GM18861 (cell line): ENCODE data around the gene DMBX1.

Experiments
- ATAC-seq: cut with Tn5 transposase; IDR thresholded peaks from one replicate; pipeline ENCODE4 v1.9.1; 2021; ENCODE audit not compliant: unreplicated experiment

DMBX1 gene

DNA sequence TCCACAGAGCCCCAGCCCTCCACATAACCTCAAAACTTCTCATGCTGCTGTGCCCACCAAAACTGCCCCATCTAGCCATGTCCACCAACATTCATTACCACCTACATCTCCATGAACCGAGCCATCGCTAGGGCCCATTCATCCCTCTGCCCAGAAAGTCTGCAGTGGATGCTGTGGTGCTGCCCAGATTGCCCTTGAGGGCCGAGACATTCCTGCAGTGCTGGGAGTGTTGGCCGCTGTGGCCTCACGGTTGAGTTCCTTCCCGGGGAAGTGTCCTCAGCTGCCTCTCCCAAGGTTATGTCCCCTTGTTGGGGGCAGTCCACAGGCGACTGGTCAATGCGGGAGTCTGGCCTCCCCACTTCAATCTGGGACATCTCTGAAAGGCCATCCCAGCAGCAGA is 30.3 kb upstream of the DMBX1 start:
- no peak for ATAC-seq

DNA sequence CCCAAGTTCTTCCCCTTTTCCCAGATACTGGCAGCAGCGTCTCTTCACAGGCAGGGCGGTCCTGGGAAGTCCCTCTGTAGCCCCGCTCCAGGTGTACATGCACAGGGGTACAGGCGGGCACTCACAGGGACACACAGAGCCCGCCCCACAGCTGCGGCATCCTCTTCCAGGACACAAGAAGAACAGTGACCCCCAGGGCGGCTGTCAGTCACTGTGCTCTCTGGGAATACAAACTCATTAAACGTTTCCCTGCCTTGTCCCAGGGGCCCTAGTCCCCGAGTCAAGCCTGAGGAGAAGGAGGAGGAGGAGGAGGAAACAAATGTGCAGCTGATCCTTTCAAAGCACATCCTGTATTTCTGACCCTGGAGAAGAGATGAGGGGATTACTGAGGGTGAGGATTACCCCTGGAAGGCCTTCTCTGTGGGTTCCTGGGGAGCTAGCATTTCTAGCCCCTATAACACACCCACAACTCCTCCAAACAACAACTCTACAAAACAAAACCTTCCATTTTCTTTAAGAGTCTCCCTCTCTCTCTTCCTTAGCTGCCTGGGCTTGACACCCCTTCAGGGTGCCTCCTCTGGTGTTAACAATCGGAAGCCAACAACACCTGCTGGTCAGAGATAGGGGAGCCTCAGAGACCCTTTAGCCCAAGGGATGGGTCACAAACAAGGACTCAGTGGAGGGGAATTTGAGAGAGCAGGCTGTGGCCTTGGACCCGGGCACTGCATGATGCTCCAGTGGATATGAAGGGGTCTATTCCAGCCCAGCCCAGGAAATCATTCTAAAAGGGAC is 28.4 kb upstream of the DMBX1 start:
- no peak for ATAC-seq

DNA sequence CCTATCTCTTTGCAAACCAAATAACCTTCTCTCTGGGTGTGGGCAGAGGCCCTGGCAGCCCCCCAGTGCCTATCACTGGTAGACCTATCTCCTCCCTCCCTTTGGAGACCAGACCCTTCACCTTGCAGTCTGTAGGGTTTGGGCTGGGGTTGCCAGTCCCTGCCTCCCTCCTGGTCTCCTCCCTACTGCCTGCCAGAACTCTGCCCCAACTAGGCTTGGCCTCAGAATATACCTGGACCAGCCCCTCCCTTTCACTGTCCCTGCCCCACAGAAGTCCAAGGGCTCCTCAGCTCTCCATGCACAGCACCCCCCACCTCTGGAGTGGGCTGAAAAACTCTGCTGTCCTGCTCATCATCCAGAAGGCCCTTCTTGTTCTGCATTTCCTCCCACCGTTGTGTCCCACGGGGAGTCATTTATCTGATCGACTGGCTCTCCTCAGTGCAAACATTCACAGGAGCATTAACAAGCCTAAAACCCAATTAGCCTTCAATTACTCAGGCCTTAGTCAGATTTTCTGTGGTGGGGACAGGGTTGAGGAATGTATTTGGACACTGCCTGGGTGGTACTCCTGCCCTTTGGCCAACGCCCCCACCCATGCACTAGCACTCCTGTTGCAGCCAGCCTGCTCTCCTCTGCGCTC is 27.7 kb upstream of the DMBX1 start:
- no peak for ATAC-seq

DNA sequence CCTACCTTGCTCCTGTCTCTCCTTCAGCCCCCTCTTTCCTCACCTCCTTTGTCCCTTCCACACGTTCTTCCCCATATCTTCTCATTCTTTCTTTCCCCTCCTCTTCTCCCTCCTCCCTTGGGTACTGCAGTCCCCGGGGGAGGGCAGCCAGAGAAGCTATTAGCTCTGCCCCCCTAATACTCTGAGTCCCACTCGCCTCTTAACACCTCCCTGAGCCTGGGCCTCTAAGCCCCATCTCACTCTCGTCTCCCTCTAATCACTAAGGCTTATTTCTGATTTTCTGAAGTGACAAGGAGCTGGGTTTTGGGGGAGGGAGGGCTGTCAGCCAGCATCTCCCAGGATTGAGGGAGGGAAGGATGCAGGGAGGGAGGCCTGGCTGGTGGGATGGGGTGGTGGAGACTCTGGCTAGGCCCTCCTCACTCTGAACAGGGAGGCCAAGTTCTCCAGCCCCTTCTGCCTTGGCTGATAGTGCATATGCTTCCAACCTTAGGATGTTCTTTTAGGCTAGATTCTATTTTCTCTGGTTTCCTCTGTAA is 25.6 kb upstream of the DMBX1 start:
- no peak for ATAC-seq

DNA sequence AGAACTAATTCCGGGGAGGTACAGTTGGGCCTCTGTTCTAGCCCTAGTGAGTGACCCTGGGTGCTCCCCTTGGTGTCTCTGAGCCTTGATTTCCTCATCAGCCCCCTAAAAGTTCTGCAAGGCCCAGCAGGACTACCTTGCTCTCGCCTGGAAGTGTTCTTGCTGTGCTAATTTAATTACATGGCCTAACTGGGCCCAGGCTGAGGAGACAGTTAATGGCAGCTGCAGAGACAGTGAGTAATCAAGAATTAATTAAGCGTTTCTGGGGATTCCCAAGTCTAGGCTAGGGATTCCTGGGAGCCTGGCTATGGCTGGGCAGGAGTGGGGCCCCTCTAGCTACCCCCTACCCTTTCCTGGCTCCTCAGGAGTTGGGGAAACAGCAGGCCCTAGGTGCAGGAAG is 24.7 kb upstream of the DMBX1 start:
- ATAC-seq, result no peak

DNA sequence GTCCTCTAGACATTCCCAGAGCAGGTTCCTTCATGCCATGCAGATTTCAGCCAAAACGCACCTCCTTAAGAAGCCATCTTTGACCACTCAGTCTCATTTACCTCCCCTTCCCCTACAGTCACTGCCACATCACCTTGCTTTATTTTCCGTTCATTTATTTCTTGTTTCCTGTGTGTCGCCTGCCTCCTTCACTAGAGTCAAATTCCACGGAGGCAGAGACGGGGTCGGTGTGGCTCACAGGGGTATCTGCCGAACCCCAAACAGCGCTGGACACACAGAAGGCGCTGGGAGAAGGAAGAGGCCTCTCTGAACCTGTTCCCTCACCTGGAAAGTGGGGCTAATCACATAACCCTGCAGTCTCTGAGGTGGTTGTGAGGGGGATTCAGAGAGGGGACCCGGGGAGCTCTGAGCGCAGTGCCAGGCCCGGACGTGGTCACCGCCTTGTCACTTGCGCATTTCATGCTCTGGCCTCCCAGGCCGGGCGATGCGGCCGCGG is 23.6 kb upstream of the DMBX1 start:
- ATAC-seq, result no peak

DNA sequence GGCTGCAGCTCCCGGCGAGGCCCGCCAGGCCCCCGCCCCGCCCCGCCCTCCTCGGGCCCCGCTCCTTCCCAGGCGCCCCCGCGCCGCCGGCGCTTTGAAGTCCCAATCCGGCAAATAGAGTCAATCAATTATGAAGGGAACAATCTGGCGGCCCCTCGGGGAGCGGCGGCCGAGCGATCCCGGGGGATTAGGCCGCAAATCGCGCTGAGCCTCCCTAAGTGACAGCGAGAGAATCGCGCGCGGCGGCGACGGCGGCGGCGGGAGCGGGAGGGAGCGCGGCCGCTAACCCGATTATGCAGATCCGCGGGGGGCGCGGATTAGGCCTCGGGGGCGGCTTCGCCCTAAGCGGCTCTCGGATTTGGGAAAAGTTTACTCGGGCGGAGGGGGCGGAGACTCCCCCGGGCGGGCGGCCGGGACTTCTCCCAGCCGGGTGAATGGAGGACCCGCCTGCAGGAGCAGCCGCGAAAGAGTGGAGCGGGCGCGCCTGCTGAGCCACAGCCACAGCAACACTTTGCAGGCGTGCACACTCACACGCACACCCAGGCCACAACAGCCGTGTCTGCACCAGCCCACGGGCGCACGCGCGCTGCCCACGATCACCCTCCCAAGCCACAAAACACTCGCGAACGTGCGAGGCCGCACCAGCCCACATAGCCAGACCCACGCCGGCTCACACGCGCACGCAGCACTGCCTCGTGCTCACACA is 23.0 kb upstream of the DMBX1 start:
- ATAC-seq, result no peak

DNA sequence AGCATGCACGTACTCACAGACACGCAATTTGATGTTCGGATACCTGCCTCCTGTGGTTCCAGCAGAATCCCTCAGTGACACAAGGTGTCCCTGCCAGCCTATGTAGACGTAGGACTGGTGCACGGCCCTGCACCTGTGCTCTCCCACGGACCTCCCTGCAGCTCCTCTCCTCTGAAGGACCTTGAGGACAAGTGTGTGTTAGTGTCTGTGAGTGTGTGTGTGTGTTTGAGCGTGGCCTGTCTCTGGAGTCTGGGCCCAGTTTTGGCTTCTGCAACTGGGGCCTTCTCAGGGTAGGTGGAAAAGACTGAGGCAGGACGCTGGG is 22.5 kb upstream of the DMBX1 start:
- ATAC-seq, result no peak

DNA sequence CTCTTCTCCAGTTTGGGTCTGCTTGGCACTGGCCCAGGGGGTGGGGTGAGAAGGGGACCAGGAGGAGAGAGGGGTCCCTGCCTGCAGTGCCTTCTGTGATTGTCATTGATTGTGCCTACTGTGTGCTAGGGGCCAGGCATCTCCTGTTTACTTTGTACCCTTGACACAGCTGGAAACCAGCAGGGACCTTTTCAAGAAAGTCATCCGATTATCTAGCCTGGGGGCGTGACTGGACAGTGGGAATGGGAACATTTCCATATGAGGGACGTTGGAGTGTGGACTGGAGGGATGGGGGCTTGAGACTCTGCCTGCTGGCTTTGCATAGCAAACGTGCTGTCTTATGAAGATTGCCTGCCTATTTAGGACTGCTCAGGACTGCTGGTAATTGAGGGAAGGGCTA is 19.8 kb upstream of the DMBX1 start:
- no peak for ATAC-seq

DNA sequence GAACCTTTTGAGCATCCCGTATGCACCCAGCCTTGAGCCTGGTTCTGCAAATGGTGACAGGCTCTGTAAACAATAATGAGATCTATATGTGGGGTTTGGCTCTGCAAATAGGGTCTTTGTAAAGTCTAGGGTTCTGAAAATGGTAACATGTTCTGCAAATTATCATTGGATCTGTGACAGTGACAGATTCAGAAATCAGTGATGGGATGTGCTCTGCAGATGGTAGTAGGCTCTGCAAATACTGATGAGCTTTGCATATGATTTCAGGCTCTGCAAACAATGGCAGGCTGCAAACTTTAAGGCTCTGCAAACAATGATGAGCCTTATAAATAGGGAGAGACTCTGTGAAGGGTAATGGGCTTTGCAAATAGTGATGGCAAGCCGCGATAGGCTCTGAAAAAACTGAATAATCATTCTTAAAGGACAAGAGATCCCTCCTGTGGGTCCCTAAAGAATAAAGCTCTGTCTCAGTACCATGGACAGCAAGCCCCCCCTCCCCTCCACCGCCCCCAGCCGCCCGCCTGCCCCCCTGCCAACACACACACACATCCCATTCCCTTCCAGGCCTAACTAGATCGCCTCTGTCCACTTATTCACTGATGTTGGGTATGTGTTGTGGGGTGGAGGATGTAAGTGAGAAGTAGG is 17.7 kb upstream of the DMBX1 start:
- ATAC-seq, result no peak

DNA sequence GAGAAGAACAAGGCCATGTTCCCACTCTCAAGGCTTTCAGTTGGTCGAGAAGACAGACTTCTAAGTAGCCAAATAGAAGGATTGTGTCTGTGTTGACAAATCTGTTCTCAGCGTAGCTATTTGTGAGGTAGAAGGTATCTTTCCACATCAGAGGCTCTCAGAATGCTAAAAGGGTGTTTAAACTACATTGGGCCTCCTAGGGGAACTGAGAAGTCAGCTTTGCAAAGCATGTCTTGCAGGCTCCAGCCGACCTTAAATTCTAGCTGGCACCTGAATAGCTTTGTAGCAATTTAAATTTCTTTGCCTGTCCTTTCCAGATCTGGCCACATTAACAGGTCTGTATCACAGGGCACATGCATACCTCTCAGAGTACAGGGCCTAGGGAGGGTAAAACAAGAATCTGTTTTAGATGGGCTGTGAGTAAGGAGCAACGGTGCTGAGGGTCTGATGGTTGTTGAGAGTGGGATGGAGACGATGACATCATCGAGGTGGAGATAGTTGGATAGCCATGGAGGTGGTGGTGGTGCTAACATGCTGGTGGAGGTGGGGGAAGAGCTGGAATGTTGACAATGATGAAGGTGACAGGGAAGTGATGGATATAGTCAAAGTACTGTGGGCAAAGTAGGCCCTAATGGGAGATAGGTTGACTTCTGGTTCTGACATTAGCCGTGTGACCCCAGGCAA is 17.0 kb upstream of the DMBX1 start:
- ATAC-seq, result no peak

DNA sequence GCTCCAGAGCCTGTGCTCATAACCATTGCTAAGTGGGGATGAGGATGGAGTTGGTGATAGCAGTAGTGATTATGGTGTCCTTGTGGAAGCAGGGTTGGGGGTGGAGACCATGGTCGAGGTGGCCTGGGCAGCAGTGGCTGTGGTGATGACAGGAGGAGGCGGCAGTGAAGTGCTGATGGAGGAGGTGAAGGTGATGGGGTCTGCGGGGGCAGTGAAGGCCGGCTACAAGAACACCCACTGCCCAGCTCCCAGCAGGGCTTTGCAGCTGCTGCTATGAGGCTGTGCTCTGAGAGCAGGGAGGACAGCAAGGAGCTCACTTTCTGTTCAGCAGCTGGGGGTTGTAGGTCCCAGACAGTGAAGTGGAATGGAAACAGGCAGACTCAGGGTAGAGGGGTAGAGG is 15.6 kb upstream of the DMBX1 start:
- no peak for ATAC-seq

DNA sequence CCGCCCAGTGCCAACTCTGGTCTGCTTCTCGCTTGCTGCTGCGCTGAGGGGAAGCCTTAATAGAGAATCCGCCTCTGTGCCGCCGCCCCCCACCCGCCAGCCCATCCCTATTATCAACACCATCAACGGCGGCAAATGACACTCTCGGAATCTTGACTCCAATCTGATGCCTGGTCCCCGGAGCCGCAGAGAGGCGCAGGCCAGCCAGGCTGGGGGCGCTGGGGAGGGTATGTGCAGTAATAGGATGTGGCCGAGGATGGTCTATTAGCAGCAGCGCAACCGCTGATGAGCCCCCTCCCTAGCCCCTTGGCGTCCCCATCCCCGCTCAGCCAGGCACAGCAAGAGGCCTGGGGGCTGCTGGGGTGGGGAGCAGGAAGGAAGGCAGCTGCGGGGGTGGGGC is 15.1 kb upstream of the DMBX1 start:
- no peak for ATAC-seq

DNA sequence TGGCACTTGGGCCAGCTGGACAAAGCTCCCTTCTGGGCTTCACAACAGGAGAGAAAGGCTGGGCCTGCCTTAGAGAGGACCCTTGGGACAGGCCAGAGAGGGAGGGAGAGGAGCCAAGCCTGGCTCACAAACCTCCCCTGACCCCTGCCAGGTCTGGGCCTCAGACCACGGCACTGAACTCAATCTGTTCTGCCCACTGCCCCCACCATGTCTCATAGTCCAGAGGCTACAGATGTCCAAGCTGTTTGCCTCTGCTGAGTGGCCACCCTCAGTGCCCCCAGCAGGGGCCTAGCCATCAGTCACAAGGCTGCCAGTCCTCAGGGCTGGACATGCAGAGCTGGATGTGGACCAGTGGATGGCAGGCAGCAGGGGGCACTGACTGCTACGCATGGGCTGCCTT is 13.0 kb upstream of the DMBX1 start:
- no peak for ATAC-seq

DNA sequence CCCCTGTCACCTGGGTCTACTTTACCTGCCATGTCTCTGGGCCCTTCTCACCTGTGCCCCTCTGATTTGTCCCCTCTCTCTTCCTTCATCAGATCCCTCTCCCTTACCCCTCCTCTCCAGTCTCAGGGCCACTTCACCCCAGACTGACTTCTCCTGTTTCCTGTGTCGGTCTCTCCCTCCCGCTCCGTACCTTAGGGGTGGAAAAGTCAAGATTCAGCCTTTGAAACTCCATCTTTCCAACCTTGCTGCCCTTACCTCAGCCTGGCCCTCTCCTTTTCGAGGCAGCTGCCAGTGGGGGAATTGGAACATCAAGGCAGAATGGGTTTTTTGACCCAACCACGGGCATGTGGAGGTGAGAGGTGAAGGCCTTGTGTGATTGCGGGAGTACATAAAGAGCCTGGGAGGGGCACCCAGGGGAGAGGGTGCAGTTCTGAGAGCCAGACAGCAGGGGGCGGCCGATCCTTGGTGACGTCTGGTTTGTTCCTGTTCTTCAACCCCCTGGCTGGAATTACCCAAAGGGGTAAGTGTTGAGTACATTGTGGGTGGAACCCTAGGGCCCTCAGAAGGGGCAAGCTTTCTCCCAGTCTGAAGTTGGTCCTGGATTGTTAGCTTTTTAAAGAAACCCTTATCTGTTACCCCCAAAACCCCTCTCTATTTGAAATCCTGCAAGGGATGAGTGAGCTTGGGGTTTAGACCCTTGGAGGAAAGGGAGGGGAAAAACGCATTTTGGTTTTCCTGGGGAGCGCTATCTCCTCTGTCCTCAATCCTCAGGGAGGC is 12.3 kb upstream of the DMBX1 start:
- ATAC-seq, result no peak

DNA sequence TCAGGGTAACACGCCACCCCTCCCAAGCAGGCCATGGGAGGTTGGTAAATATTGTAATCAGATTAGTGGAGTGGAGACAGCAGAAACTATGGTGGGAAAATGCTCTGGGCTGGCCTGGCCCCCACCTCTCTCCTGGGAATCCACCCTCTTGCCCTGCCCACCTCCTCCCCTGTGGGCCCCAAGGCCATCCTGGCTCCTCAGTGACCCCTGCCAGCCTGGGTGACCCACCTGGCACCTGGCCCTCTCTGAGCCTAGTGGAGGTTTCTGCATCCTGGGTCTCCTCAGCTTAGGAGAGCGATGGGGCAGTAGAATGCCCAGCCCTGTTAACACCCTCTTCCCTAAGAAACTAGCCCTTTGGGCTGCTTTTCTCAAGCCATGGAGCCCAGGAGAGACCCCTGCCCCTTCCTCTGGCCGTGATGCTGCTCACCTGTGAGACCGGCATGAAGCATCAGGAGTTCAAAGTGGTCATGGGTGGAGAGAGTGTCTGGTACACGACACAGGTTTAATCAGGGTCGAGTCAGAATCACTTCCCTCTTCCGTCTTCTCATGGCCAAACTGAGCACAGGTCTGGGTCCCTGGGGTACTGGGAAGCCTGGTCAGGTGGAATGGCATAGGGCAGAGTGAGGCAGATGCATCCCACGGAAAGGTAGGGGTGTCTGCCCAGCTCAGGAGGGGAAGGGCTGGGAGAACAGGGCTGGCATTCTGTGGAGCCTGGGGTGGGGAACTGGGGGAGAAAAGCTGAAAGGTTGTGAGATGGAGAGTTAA is 10.7 kb upstream of the DMBX1 start:
- ATAC-seq, result no peak

DNA sequence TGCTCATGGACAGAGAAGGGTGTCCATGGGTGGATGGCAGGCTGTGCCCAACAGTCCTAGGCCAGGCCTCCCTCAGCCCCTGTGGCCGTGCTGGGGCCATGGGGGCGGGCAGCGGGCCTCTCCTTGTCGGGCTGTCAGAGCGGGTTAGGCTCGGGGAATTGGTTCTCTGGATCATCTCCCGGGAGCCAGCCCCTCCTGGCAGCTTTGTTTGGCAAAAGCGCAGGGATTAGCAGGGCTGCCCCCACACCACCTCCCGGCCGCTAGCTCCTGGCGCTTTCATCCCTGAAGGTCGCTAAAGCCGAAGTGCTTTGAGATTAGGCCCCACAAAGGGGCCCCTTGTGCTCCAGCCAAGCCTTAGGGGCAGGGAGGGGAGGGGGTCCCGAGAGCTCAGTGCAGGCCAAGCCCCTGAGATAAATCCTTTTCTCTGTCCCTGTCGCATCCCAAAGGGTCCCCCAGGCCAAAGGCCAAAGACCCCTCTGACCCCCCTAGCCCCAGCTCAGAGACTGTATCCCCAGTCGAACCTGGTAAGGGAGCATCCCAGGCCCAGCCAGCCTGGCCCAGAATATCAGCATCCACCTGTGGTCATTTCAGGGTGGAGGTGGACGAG is 9.8 kb upstream of the DMBX1 start:
- no peak for ATAC-seq

DNA sequence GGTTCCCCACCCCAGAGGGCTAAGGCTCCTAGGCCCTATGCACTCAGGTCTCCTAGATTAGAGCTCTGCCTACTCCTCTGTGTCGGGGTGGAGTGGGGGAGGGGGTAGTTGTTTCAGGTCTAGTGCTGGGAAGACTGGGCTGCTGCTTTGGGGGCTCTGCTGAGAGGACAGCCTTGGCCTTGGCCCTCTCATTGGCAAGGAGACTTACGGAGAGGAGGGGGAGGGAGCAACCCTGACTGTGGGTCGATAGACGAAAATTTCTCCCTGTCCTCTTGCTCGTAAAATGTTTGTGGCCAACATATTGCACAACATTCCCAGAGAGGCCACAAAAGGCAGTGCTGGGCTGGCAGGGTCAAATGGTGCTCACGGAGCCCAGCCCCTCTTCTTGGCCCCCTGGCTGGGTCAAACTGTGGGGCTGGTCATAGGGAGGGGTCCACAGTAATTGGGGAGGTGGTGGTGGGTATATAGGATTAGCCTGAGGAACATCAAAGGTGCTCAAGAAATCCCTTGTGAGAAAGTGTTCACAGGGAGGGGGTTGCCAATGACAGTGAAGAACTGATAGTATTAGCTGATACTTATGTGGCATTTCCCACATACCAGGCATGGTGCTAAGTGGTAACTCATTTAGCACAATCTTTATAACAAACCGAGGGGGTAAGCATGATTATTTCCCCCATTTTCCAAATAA is 8.5 kb upstream of the DMBX1 start:
- ATAC-seq, result no peak
